Fibroblast of mammary gland (primary cell): ENCODE results near the gene TPK1.

ENCODE experiments used
- DNase-seq: peaks from one replicate; pipeline ENCODE4 v3.0.0-alpha.2; 2010; ENCODE audit warnings: low read depth
- H3K4me3 ChIP-seq: 2 replicates; pipeline ENCODE4 v1.5.1; 2011; ENCODE audit warnings: low read depth, mild to moderate bottlenecking, low read length, moderate library complexity; ENCODE audit not compliant: control insufficient read depth
- TF ChIP-seq, protein P1 (sequence below): conservative IDR thresholded peaks from 2 replicates; pipeline ENCODE4 v1.5.1; 2011; ENCODE audit warnings: low read depth, low read length, inconsistent platforms; ENCODE audit not compliant: control insufficient read depth, insufficient read depth

Gene TPK1

DNA sequence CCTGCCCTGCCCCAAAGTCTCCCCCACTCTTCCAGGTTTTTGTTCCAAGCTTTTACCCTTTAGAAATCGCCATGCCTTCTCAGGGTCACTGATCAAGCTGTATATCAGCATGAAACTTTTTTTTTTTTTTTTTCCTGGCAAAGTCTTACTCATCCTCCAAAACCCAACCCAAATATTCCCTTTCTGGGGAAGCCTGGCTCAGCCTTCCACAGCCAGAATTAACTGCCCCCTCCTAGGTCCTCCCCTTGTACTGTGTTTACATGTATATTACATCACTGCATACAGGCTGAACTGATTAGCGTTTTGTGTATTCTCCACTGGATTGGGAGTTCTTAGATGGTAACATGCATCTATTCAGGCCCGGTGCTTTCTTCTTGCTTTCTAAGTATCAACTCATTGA, 427.7 kb downstream of the TPK1 start:
- H3K4me3 ChIP-seq, result no peak overlapping the region
- TF ChIP-seq, protein P1, sequence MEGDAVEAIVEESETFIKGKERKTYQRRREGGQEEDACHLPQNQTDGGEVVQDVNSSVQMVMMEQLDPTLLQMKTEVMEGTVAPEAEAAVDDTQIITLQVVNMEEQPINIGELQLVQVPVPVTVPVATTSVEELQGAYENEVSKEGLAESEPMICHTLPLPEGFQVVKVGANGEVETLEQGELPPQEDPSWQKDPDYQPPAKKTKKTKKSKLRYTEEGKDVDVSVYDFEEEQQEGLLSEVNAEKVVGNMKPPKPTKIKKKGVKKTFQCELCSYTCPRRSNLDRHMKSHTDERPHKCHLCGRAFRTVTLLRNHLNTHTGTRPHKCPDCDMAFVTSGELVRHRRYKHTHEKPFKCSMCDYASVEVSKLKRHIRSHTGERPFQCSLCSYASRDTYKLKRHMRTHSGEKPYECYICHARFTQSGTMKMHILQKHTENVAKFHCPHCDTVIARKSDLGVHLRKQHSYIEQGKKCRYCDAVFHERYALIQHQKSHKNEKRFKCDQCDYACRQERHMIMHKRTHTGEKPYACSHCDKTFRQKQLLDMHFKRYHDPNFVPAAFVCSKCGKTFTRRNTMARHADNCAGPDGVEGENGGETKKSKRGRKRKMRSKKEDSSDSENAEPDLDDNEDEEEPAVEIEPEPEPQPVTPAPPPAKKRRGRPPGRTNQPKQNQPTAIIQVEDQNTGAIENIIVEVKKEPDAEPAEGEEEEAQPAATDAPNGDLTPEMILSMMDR, result no peak
- DNase-seq, result peak; percentile 42

GRCh38 chr7:144407266-144407931, 428.5 kb downstream of the TPK1 start:
- TF ChIP-seq, protein P1, result no peak
- DNase-seq, result no peak
- H3K4me3 ChIP-seq, result no peak overlapping the region

DNA sequence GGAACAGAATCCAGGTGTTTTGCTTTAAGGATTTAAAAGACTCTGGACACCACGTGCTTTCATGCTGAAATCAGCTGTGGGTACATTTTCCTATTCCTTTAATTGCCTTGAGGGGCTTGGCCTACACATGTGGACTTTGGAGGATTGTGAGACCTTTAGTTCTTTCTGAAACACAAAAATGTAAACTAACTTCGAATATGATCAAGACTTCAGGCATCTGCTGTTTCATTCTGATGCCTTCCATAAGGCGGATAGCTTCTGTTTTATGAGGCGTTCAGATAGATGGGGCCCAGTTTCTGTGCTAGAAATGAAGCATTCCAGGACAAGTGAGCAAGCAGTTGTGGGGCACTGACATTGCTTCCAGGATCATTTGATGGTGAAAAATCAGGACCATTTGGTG, 430.9 kb downstream of the TPK1 start:
- TF ChIP-seq, protein P1, result no peak
- no peak overlapping the region for H3K4me3 ChIP-seq
- no peak for DNase-seq

GRCh38 chr7:144403649-144404061, 432.2 kb downstream of the TPK1 start, which contains the start of gene NOBOX:
Gene NOBOX, minus strand, starts transcription at chr7:144403693.
- TF ChIP-seq, protein P1, result no peak
- H3K4me3 ChIP-seq, result no peak within 1 kb of the TSS
- no peak for DNase-seq

- H3K4me3 ChIP-seq, result no peak overlapping the region
- TF ChIP-seq, protein P1, result no peak
- DNase-seq, result no peak
Observed at GRCh38 chr7:144403102-144403501, 432.8 kb downstream of the TPK1 start.
